Measurements from ENCODE around the gene ZNF134. TPM values are rescaled to one million over a fixed set of nuclear protein-coding genes. Genes with fewer than 3 reads are reported as not detected.

ZNF134 gene
- total RNA-seq, 2 experiments from 2014 or later: 7.7 to 11.1 TPM

GRCh38 chr19:57570707-57571106 is 43.3 kb upstream of the ZNF134 start:
- no peak for TF ChIP-seq EZH2phosphoT487 (IDR thresholded peaks at IDR 0.05; ENCODE audit: borderline replicate concordance, low read depth, low read length)
- Histone ChIP-seq H3K4me2 (ENCODE audit: low read length) (no peak overlapping the region), H3K9me2 (ENCODE audit: insufficient read depth, low read length) (no peaks in the 10 kb centered on the region), H2AFZ (ENCODE audit: low read length) (no peak overlapping the region), H3K27ac (ENCODE audit: low read depth, low read length, poor library complexity, severe bottlenecking) (no peak overlapping the region), H3K79me2 (ENCODE audit: insufficient read depth, low read depth, low read length) (no peaks in the 10 kb centered on the region), H3K9me3 (ENCODE audit: low read length) (peaks cover 35% of the 10 kb centered on the region), H3K4me1 (ENCODE audit: insufficient read depth, low read length, poor library complexity, severe bottlenecking) (no peaks in the 10 kb centered on the region), H3K4me3 (ENCODE audit: low read depth, low read length, poor library complexity, severe bottlenecking) (no peak overlapping the region), H4K20me1 (ENCODE audit: insufficient read depth, low read length) (no peaks in the 10 kb centered on the region), H3K36me3 (ENCODE audit: insufficient read depth, low read length) (peaks cover 52% of the 10 kb centered on the region)
- ChIA-PET CTCF (ENCODE audit: unreplicated experiment) (no interaction called here), POLR2A (no interaction called here)
- no peak for DNase-seq (ENCODE audit: low spot score)
- no TSS peak for BruUV-seq (replicated peaks)
- intact Hi-C loops (cut with micrococcal nuclease; ENCODE audit: unreplicated experiment): no loop called here

GRCh38 chr19:57572415-57572947 is 41.6 kb upstream of the ZNF134 start:
- ChIA-PET POLR2A (no interaction called here), CTCF (ENCODE audit: unreplicated experiment) (no interaction called here)
- Histone ChIP-seq H3K79me2 (ENCODE audit: insufficient read depth, low read depth, low read length) (no peaks in the 10 kb centered on the region), H3K9me2 (ENCODE audit: insufficient read depth, low read length) (no peaks in the 10 kb centered on the region), H3K27ac (ENCODE audit: low read depth, low read length, poor library complexity, severe bottlenecking) (no peak overlapping the region), H3K36me3 (ENCODE audit: insufficient read depth, low read length) (peaks cover 69% of the 10 kb centered on the region), H3K9me3 (ENCODE audit: low read length) (peaks cover 23% of the 10 kb centered on the region; the same call in 1 of the 2 replicates), H2AFZ (ENCODE audit: low read length) (no peak overlapping the region), H3K4me2 (ENCODE audit: low read length) (no peak overlapping the region), H3K4me1 (ENCODE audit: insufficient read depth, low read length, poor library complexity, severe bottlenecking) (peaks cover 2% of the 10 kb centered on the region), H4K20me1 (ENCODE audit: insufficient read depth, low read length) (no peaks in the 10 kb centered on the region), H3K4me3 (ENCODE audit: low read depth, low read length, poor library complexity, severe bottlenecking) (no peak overlapping the region)
- TF ChIP-seq EZH2phosphoT487 (IDR thresholded peaks at IDR 0.05; ENCODE audit: borderline replicate concordance, low read depth, low read length) (no peak), CTCF (conservative IDR thresholded peaks at IDR 0.05; ENCODE audit: low read length) (no peak)
- no peak for DNase-seq (ENCODE audit: low spot score)
- intact Hi-C loops (cut with micrococcal nuclease; ENCODE audit: unreplicated experiment): no loop called here
- BruUV-seq (replicated peaks): no TSS peak

- TF ChIP-seq CTCF (conservative IDR thresholded peaks at IDR 0.05; ENCODE audit: low read length): no peak
- TF ChIP-seq EZH2phosphoT487 (IDR thresholded peaks at IDR 0.05; ENCODE audit: borderline replicate concordance, low read depth, low read length): no peak
- H3K4me1 ChIP-seq (ENCODE audit: insufficient read depth, low read length, poor library complexity, severe bottlenecking): peaks cover 9% of the 10 kb centered on the region
- intact Hi-C loops (cut with micrococcal nuclease; ENCODE audit: unreplicated experiment): no loop called here
- no peak overlapping the region for H3K27ac ChIP-seq (ENCODE audit: low read depth, low read length, poor library complexity, severe bottlenecking)
- H3K36me3 ChIP-seq (ENCODE audit: insufficient read depth, low read length): peaks cover 61% of the 10 kb centered on the region
- no peak for DNase-seq (ENCODE audit: low spot score)
- H2AFZ ChIP-seq (ENCODE audit: low read length): no peak overlapping the region
- no TSS peak for BruUV-seq (replicated peaks)
- CTCF ChIA-PET (ENCODE audit: unreplicated experiment): no interaction called here
- H3K9me2 ChIP-seq (ENCODE audit: insufficient read depth, low read length): no peaks in the 10 kb centered on the region
- no peak overlapping the region for H3K4me3 ChIP-seq (ENCODE audit: low read depth, low read length, poor library complexity, severe bottlenecking)
- POLR2A ChIA-PET: no interaction called here
- no peaks in the 10 kb centered on the region for H4K20me1 ChIP-seq (ENCODE audit: insufficient read depth, low read length)
- H3K4me2 ChIP-seq (ENCODE audit: low read length): no peak overlapping the region
- peaks cover 36% of the 10 kb centered on the region for H3K9me3 ChIP-seq (ENCODE audit: low read length)
- peaks cover 3% of the 10 kb centered on the region; the same call in 1 of the 2 replicates for H3K79me2 ChIP-seq (ENCODE audit: insufficient read depth, low read depth, low read length)
Observed at GRCh38 chr19:57576661-57577060, 37.4 kb upstream of the ZNF134 start.

All from OCI-LY7 (cell line).